ENCODE measurements around the gene KRT7. TPM values are rescaled to one million over a fixed set of nuclear protein-coding genes. Genes with fewer than 3 reads are reported as not detected.

Gene KRT7
- total RNA-seq, 4 donors from 2014 or later, result 2.5 to 248 (median 111) TPM

GRCh38 chr12:52212701-52213563, 20.1 kb upstream of the KRT7 start:
- ATAC-seq (ENCODE audit: low FRiP score), result no peak
- no peak for DNase-seq (ENCODE audit: low spot score)
- no peak for TF ChIP-seq CTCF (IDR thresholded peaks at IDR 0.05)

- TF ChIP-seq CTCF (IDR thresholded peaks at IDR 0.05), result peak in 2 of 3 donors; percentile 47 to 95
- ATAC-seq (ENCODE audit: low FRiP score) (peak; percentile 30), DNase-seq (ENCODE audit: low spot score) (no peak)
Observed at GRCh38 chr12:52213564-52214420, 19.3 kb upstream of the KRT7 start.

- TF ChIP-seq CTCF (IDR thresholded peaks at IDR 0.05), result no peak
- no peak for ATAC-seq (ENCODE audit: low FRiP score)
- DNase-seq (ENCODE audit: low spot score), result no peak
Observed at GRCh38 chr12:52214421-52214802, 18.6 kb upstream of the KRT7 start.

GRCh38 chr12:52215587-52216031, 17.4 kb upstream of the KRT7 start:
- peak; percentile 77 for ATAC-seq (ENCODE audit: low FRiP score)
- no peak for DNase-seq (ENCODE audit: low spot score)

GRCh38 chr12:52216100-52216499, 16.9 kb upstream of the KRT7 start:
- ATAC-seq (ENCODE audit: low FRiP score) (no peak), DNase-seq (ENCODE audit: low spot score) (no peak)
- TF ChIP-seq CTCF (IDR thresholded peaks at IDR 0.05), result no peak

More at GRCh38 chr12:52215587-52216031, 17.4 kb upstream of the KRT7 start:
- TF ChIP-seq CTCF (IDR thresholded peaks at IDR 0.05), result no peak

- DNase-seq (ENCODE audit: low spot score), result no peak
- TF ChIP-seq CTCF (IDR thresholded peaks at IDR 0.05), result no peak
- no peak for ATAC-seq (ENCODE audit: low FRiP score)
Observed at GRCh38 chr12:52216807-52217206, 16.2 kb upstream of the KRT7 start.

Measured in omental fat pad (tissue), 4 donors.